Hippocampal formation (tissue), 2 donors: ENCODE results near the gene COX6B2.
"Not testable (repeated sequence)": the region's sequence is repeated elsewhere in the genome, so short reads cannot be mapped to it uniquely, and the experiment has no call there.

Experiments used
- DNase-seq, 2 donors: peaks; one replicate each; lab custom pipeline; 2025; lab: John Stamatoyannopoulos, UW

COX6B2 gene

GRCh38 chr19:55354698-55355212, at the start of gene COX6B2:
Gene COX6B2, minus strand, starts transcription at chr19:55354719. Its CDS starts 198 bp downstream, at chr19:55354521.
- DNase-seq, result no peak

GRCh38 chr19:55402509-55402908, 48.0 kb upstream of the COX6B2 start:
- no peak for DNase-seq

GRCh38 chr19:55401390-55401789, 46.9 kb upstream of the COX6B2 start:
- not testable (repeated sequence) for DNase-seq

GRCh38 chr19:55400281-55401087, 46.0 kb upstream of the COX6B2 start:
- no peak for DNase-seq

- DNase-seq, result no peak
Measured at GRCh38 chr19:55398200-55398925, 43.8 kb upstream of the COX6B2 start.

GRCh38 chr19:55392820-55393761, 38.6 kb upstream of the COX6B2 start:
- DNase-seq, result no peak

- DNase-seq, result no peak
Measured at GRCh38 chr19:55391702-55392615, 37.4 kb upstream of the COX6B2 start.

- no peak for DNase-seq
Measured at GRCh38 chr19:55391191-55391670, 36.7 kb upstream of the COX6B2 start.

- DNase-seq, result no peak
Measured at GRCh38 chr19:55390461-55390880, 36.0 kb upstream of the COX6B2 start.

- no peak for DNase-seq
Measured at GRCh38 chr19:55389386-55390317, 35.1 kb upstream of the COX6B2 start.

GRCh38 chr19:55387736-55388497, 33.4 kb upstream of the COX6B2 start:
- DNase-seq, result no peak

- no peak for DNase-seq
Measured at GRCh38 chr19:55386493-55386971, 32.0 kb upstream of the COX6B2 start.

GRCh38 chr19:55385724-55386492, 31.4 kb upstream of the COX6B2 start, which contains the start of gene RPL28:
Gene RPL28, plus strand, starts transcription at chr19:55385932. Its CDS starts 426 bp downstream, at chr19:55386358.
- DNase-seq, result peak; percentile 97

GRCh38 chr19:55384920-55385723, 30.6 kb upstream of the COX6B2 start:
- DNase-seq, result peak; percentile 87 to 89

- peak in 1 of 2 donors; percentile 35 for DNase-seq
Measured at GRCh38 chr19:55384131-55384919, 29.8 kb upstream of the COX6B2 start, which contains the start of gene TMEM238. Gene TMEM238, minus strand, starts transcription at chr19:55384292. Its CDS starts 33 bp downstream, at chr19:55384259.
